T-helper 9 cell (primary cell): Measurements from ENCODE around the gene GTF2I.
"Not testable (repeated sequence)": the region's sequence is repeated elsewhere in the genome, so short reads cannot be mapped to it uniquely, and the experiment has no call there.

Source experiments
- DNase-seq: peaks from one replicate; pipeline ENCODE4 v3.0.0-alpha.2; 2020

The GTF2I gene

GRCh38 chr7:74781746-74782145 is 124.2 kb downstream of the GTF2I start:
- DNase-seq = not testable (repeated sequence)

- DNase-seq = not testable (repeated sequence)
Measured at GRCh38 chr7:74783595-74783994, 126.1 kb downstream of the GTF2I start.

- peak; percentile 95 for DNase-seq
Measured at GRCh38 chr7:74788369-74789150, 131.0 kb downstream of the GTF2I start.

- DNase-seq = not testable (repeated sequence)
Measured at GRCh38 chr7:74789200-74789736, 131.8 kb downstream of the GTF2I start.

GRCh38 chr7:74797848-74798622 is 140.5 kb downstream of the GTF2I start:
- not testable (repeated sequence) for DNase-seq

GRCh38 chr7:74798644-74799043 is 141.1 kb downstream of the GTF2I start:
- DNase-seq = not testable (repeated sequence)
